GM21381 (cell line): ENCODE results near the gene LARP7.
"Not testable (repeated sequence)": the region's sequence is repeated elsewhere in the genome, so short reads cannot be mapped to it uniquely, and the experiment has no call there.

Experiments
- ATAC-seq: cut with Tn5 transposase; IDR thresholded peaks from one replicate; pipeline ENCODE4 v1.9.1; 2021; ENCODE audit warnings: mild to moderate bottlenecking, moderate library complexity; ENCODE audit not compliant: unreplicated experiment

Gene LARP7

GRCh38 chr4:112636688-112637551 lies at the start of gene LARP7, which contains the start of gene ZGRF1:
LARP7 (plus strand) TSS chr4:112637143; CDS start chr4:112644670, 7,527 bp downstream.
ZGRF1 (minus strand) TSS chr4:112636909; CDS start chr4:112633176, 3,733 bp downstream.
- peak; percentile 91 for ATAC-seq

DNA sequence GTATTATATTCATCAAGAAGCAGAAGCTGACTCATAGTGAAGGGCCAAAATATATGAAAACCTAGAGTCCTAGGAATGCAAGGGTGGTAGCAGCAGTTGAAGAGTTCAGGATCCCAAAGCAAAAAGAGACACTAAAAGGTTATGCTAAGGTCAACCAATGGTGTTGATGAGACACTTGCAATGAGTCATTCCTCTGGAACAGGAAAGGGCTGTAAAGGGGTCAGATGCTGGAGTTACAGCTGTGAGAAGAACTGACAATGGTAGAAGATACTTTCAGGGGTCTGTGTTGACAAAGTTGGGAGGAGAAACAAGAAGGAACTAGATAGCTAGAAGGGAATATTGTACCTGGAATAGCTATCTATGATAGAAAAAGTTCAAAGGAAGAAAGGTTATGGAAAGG lies 47.7 kb upstream of the LARP7 start:
- ATAC-seq, result no peak

DNA sequence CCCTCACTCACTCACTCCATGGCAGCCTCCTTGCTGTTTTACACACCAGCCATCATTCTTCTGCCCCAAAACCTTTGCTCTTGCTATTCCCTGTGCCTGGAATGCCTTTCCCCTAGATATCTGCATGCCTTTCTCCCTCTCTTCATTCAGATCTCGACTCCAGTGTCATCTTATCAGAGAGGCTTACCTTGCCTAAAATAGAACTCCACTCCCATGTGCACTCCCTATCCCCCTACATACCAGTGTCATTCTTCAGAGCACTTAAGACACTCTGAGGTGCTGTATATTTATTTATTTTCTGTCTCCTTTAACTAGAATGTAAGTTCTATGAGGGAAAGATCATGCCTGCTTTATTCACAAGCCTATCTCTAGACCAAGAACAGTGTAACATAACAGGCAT lies 45.4 kb upstream of the LARP7 start:
- no peak for ATAC-seq

DNA sequence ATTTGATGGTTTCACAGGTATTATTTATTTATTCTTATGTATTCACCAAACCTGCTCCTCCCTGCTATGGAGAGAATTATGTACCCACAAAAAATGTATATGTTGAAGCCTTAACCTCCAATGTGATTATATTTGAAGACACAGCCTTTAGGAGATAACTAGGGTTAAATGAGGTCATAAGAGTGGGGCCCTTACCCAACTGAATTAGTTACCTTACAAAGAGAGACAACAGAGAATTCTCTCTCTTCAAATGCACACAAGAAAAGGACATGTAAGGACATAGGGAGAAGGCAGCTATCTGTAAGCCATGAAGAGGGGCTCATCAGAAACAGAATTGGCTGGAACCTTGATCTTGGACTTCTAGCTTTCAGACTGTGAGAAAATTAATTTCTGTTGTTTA lies 44.2 kb upstream of the LARP7 start:
- ATAC-seq, result no peak

DNA sequence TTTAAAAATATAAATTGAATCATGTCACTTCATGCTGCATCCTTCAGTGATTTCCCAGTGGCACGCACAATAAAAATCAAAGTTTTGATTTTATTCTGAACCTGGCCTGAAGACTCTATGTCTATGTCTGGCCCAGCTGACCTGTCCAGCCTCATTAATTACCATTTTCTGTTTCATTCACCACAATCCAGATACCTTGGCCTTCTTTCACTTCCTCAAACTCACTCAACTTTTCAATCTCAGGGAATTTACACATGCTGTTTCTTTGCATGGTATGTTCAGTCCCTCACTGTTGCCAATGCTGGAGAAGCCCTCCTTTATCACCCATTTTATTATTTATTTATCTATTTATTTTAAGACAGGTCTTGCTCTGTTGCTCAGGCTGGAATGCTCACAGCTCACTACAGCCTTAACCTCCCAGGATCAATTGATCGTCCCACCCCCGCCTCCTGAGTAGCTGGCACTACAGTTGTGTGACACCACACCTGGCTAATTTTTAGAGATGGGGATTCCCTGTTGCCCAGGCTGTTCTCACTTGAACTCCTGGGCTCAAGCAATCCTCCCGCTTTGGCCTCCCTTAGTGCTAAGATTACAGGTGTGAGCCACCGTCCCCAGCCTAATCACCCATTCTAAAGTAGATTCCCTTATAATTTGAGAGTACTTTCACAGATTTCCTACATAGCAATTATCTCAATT lies 43.4 kb upstream of the LARP7 start:
- ATAC-seq, result peak; percentile 76

GRCh38 chr4:112594993-112595392 lies 42.0 kb upstream of the LARP7 start:
- no peak for ATAC-seq

- no peak for ATAC-seq
These were observed 32.4 kb upstream of the LARP7 start for GRCh38 chr4:112604589-112604988.

DNA sequence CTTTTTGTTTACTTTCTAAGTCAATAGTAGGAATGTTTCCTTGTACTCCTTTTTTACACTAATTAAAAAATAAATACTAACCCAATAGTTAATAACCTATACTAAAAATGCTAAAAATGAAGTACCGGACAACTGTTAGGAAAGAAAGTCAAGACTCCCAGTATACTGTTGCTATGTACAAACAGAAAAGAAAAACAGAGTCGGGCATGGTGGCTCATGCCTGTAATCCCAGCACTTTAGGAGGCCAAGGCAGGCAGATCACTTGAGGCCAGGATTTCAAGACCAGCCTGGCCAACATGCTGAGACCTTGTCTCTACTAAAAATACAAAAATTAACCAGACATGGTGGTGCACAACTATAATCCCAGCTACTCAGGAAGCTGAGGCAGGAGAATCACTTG lies 24.1 kb upstream of the LARP7 start:
- ATAC-seq, result not testable (repeated sequence)

DNA sequence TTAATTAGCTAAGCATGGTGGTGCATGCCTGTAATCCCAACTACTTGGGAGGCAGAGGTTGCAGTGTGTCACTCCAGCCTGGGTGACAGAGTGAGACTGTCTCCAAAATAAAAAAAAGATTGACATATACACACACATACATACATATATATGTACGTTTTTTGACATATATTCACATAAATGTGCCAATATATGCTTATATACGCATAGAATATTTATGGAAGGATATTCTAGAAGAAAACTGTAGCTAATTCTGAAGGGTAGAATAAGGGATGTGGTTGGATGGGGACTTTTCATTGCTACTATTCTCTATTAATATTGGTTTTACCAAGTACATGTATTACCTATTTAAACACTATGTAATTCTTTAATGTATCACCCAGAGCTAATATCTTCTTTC lies 20.0 kb upstream of the LARP7 start:
- no peak for ATAC-seq

GRCh38 chr4:112626228-112626627 lies 10.7 kb upstream of the LARP7 start:
- no peak for ATAC-seq

GRCh38 chr4:112633477-112634235 lies 3.3 kb upstream of the LARP7 start:
- no peak for ATAC-seq

DNA sequence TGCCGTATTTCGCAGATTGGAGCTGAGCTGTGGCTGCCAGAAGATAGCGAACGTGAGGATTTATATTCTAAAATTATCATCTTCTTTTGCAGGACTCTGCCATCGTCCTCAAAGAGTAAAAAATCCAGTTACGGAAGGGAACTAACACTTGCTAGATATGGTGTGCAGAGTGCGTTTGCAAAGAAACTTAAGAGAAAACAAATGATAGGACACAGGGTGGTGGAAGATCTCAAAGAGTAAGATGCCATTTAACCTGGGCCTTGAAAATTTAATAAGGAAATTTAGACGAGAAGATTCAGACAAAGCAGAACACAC lies 566 bp downstream of the LARP7 start:
- ATAC-seq, result no peak

DNA sequence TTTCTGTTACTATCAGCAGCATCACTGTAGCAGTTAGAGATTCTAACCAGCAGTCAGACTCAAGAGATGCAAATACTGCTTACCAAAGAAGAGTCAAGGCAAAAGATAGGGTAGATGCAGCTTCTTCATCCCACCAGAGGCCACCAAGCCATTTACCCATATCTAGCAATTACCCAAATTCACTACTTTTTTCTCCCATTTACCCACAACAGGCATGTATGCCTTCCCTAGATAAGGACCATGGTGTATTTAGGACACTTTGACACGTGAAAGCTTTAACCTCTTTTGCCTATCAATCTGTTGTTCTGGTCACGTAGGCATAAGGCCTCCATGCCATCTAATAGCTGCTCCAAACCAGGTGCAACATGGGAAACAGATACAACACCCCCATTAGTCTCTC lies 5.6 kb downstream of the LARP7 start:
- ATAC-seq, result no peak

DNA sequence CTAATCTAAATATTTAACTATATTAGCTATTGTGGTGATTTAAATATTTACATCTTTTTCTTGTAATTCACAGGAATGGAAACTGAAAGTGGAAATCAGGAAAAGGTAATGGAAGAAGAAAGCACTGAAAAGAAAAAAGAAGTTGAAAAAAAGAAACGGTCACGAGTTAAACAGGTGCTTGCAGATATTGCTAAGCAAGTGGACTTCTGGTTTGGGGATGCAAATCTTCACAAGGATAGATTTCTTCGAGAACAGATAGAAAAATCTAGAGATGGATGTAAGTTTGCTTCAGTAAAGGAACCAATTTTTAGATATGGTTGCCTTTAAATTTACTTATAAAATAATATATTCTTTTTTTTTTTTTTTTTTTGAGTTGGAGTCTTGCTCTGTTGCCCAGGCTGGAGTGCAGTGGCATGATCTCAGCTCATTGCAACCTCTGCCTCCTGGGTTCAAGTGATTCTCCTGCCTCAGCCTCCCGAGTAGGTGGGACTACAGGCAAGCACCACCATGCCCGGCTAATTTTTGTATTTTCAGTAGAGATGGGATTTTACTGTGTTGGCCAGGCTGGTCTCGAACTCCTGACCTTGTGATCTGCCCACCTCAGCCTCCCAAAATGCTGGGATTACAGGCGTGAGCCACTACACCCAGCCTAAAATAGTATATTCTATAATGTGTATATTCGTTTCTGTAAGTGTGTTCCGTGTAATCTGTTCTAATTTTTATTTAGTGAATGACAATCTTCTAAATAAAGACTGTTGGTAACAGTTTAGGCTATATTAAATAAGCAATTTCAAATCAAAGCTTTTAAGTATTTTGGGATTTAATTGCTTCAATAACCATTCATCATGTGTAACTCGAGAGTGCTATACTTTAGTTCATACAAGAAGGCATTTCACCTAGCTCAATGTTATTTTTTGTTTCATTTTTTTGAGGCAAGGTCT lies 7.9 kb downstream of the LARP7 start:
- ATAC-seq, result not testable (repeated sequence)

DNA sequence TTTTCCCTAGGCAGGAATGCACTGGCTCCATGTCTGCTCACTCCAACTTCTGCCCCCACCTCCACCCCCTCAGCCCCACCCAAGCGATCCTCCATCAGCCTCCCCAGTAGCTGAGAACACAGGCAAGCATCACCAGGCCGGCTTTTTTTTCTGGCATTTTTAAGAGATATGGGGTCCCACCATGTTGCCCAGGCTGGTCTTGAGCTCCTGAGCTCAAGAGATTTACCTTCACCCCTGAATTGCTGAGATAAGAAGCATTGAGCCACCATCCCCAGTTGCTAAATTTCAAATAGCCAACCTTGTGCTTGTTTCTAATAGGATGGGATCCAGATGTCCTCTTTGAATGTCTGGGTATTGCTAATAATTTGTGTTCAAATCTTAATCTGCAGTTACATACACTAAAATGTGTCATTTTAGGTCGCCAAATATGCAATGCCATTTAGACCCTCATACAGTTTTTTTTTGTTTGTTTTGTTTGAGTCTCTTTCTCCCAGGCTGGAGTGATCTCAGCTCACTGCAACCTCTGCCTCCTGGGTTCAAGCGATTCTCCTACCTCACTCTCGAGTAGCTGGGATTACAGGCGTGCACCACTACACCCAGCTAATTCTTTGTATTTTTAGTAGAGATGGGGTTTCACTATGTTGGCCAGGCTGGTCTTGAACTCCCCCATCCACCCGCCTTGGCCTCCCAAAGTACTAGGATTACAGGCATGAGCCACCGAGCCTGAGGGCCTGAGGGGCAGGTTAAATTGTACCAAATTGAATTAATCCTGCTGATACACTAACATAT lies 8.8 kb downstream of the LARP7 start:
- ATAC-seq, result no peak

DNA sequence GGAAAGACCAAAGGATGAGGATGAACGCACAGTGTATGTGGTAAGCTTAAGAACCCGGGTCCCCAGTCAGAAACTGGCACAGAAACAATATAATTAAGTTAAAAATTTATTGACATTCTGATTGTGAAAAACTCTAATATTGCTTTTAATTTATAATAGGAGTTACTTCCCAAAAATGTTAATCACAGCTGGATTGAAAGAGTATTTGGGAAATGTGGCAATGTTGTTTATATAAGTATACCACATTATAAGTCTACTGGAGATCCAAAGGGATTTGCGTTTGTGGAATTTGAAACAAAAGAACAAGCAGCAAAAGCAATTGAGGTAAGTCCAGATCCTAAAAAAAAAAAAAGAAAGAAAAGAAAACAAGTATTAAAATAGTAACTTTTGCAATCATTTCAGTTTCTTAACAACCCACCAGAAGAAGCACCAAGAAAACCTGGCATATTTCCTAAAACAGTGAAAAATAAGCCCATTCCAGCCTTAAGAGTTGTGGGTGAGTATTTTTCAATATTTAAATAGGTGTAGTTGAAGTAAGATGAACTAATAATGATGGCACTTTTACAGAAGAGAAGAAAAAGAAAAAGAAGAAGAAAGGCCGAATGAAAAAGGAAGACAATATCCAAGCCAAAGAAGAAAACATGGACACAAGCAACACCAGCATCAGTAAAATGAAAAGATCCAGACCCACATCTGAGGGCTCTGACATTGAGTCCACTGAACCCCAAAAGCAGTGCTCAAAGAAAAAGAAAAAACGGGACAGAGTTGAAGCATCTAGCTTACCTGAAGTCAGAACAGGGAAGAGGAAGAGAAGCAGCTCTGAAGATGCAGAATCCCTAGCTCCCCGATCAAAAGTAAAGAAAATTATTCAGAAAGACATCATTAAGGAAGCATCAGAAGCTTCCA lies 9.9 kb downstream of the LARP7 start:
- ATAC-seq, result no peak

DNA sequence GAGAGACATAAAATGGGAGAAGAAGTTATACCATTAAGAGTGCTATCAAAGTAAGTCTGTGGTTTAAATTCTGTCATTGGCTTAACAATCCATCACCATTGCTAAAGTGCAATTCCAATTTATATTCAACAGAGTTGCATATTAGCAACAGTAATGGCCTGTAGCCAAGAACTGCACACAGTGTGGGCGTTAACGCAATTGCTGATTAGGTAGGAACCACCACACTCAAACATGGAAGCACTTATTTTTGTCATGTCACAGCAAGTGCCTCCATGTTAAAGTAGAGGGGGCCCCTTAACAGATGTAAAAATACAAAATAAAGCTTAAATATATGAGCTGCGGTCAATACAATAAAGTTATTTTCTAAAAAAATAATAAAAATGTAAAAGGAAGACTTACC lies 10.8 kb downstream of the LARP7 start:
- no peak for ATAC-seq

DNA sequence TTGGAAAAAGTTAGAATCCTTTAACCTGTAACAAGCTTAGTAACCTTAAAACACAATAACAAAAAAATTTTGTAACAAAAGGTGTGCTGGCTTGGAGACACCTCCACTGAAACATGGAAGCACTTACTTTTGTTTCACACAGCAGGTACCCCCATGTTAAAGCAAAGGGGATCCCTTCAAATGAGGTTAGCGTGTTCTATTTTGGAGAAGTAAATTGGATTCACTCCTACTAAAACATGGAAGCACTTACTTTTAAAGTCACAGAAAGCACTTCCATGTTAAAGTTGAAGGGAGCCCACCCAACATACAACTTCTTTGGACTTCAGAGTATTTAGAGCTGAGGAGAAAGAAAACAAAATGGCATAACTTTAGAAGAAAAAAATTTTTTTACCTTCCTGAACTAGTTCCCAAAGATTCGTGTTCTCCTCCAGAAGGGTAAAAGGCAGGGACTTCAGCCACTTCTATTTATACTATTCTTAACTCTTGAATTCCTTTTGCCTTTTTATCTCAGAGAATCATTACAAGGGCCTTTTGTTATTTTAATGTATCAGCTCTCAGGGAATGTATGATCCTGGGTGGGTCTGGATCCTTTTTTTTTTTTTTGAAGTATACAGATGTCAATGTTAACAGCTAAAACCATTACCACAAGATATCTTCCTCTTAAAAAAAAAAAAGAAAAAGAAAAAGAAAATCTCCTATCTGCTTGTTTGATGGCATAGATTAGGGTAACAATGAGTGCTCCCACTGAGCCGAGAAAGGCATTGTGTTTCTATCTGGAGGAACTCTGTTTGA lies 11.5 kb downstream of the LARP7 start:
- no peak for ATAC-seq
